Duodenal mucosa (tissue), 2 donors: Measurements from ENCODE around the gene ZNF710.
A peak's percentile ranks its signal among the peaks of the same experiment; 100 is the strongest.

ENCODE experiments used
- H3K27ac ChIP-seq: one replicate; pipeline ENCODE4 v1.7.0; 2013; ENCODE audit warnings: low read depth, low read length
- H3K27me3 ChIP-seq, 2 donors: one replicate each; pipeline ENCODE4 v1.7.0; 2013; ENCODE audit warnings: low read length in 2 of 2, control low read depth in 1 of 2; ENCODE audit not compliant: insufficient read depth in 2 of 2, control insufficient read depth in 1 of 2
- H3K36me3 ChIP-seq, 2 donors: one replicate each; pipeline ENCODE4 v1.7.0; 2013; ENCODE audit warnings: low read length in 2 of 2, control low read depth in 1 of 2; ENCODE audit not compliant: insufficient read depth in 2 of 2, control insufficient read depth in 1 of 2
- H3K4me1 ChIP-seq, 2 donors: one replicate each; pipeline ENCODE4 v1.7.0; 2013; ENCODE audit warnings: low read length in 2 of 2, control low read depth in 1 of 2; ENCODE audit not compliant: insufficient read depth in 2 of 2, control insufficient read depth in 1 of 2
- H3K4me3 ChIP-seq, 2 donors: one replicate each; pipeline ENCODE4 v1.7.0; 2013; ENCODE audit warnings: low read length in 2 of 2, low read depth in 1 of 2
- H3K9ac ChIP-seq, 2 donors: one replicate each; pipeline ENCODE4 v1.7.0; 2013; ENCODE audit warnings: low read length in 2 of 2, low read depth in 1 of 2
- H3K9me3 ChIP-seq, 2 donors: one replicate each; pipeline ENCODE4 v1.7.0; 2013; ENCODE audit warnings: low read length in 2 of 2, control low read depth in 1 of 2; ENCODE audit not compliant: control insufficient read depth in 1 of 2

The ZNF710 gene

GRCh38 chr15:90015749-90016148 is 14.6 kb downstream of the ZNF710 start:
- H3K27ac ChIP-seq, result no peak overlapping the region
- H3K9me3 ChIP-seq, result peaks cover 7 to 8% of the 10 kb centered on the region in 2 donors
- peak overlapping the region in 1 of 2 donors; percentile 10 for H3K4me3 ChIP-seq
- peak overlapping the region in 1 of 2 donors; percentile 6 for H3K9ac ChIP-seq
- peaks cover 40 to 51% of the 10 kb centered on the region in 2 donors for H3K4me1 ChIP-seq
- H3K27me3 ChIP-seq, result no peaks in the 10 kb centered on the region
- H3K36me3 ChIP-seq, result no peaks in the 10 kb centered on the region

GRCh38 chr15:90016721-90017120 is 15.6 kb downstream of the ZNF710 start:
- peaks cover 50 to 57% of the 10 kb centered on the region in 2 donors for H3K4me1 ChIP-seq
- peaks cover 2% of the 10 kb centered on the region in 2 donors for H3K9me3 ChIP-seq
- H3K36me3 ChIP-seq, result no peaks in the 10 kb centered on the region
- H3K9ac ChIP-seq, result peak overlapping the region in 1 of 2 donors; percentile 38
- peak overlapping the region; percentile 26 for H3K27ac ChIP-seq
- no peaks in the 10 kb centered on the region for H3K27me3 ChIP-seq
- no peak overlapping the region for H3K4me3 ChIP-seq

- H3K9me3 ChIP-seq, result no peaks in the 10 kb centered on the region
Observed at GRCh38 chr15:90018216-90018831, 17.2 kb downstream of the ZNF710 start.

DNA sequence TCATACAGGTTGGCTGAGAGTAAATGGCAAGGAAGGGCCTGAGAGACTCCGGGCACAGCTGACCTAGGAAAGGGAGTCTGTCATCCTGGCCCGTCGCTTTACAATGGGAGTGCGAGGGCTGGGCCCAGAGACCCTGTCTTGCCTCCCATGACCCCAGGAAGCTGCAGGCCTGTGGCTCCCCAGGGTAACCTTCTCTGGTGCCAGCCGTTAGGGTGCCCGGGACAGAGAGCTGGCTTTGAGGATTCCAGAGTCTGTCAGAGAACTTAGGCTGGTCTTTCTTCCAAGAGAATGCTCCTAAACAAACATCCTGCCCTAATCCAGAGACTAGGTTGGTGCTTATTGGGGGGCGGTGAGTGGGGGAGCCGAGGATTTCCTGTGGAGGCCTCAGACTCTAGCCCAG is 18.5 kb downstream of the ZNF710 start:
- Histone ChIP-seq H3K9ac (no peak overlapping the region), H3K4me1 (peaks cover 44 to 46% of the 10 kb centered on the region in 2 donors), H3K27me3 (no peaks in the 10 kb centered on the region), H3K27ac (peak overlapping the region; percentile 30), H3K36me3 (no peaks in the 10 kb centered on the region), H3K4me3 (no peak overlapping the region), H3K9me3 (no peaks in the 10 kb centered on the region)

More at GRCh38 chr15:90018216-90018831, 17.2 kb downstream of the ZNF710 start:
- no peak overlapping the region for H3K4me3 ChIP-seq
- H3K27me3 ChIP-seq, result no peaks in the 10 kb centered on the region
- H3K27ac ChIP-seq, result no peak overlapping the region
- H3K36me3 ChIP-seq, result no peaks in the 10 kb centered on the region
- H3K4me1 ChIP-seq, result peaks cover 45 to 53% of the 10 kb centered on the region in 2 donors
- H3K9ac ChIP-seq, result no peak overlapping the region

DNA sequence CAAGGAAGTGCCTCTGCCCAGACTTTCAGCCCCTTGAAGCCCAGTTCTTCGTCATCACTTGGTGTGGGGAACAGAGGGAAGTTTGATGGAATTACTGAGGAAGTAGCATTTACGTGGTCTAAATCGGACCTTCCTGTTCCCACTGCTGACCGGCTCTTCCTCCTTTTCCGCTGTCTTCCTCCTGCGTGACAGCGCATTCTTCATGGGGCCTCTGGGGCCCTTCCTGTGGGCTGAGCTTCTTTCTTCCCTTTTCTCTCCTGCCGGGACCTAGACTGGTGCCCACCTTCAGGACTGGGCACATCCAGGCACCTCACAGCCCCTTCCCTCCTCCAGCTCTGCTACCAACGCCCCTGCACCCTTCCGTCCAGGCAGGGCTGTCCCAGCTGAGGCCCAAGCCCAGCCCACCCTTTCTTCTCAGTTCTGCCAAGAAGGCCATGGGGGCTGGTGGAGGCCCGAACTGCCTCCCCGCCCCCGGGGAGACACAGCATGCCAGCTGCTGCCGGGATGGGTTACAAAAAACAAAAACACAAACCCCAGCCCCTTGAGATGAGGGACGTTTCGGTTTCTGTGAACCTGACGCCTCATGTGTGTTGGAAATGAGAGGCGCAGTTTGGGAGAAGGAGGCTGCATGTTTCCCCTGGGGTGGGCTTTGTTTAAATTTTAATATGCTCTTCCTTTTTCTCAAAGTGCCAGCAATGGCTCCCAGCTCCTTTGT is 19.1 kb downstream of the ZNF710 start:
- peak overlapping the region in 1 of 2 donors; percentile 28 for H3K4me3 ChIP-seq
- H3K27ac ChIP-seq, result no peak overlapping the region
- peaks cover 44 to 50% of the 10 kb centered on the region in 2 donors for H3K4me1 ChIP-seq

GRCh38 chr15:90020936-90021507 is 19.9 kb downstream of the ZNF710 start:
- Histone ChIP-seq H3K9ac (no peak overlapping the region), H3K27me3 (no peaks in the 10 kb centered on the region), H3K27ac (peak overlapping the region; percentile 24), H3K9me3 (no peaks in the 10 kb centered on the region), H3K4me3 (no peak overlapping the region), H3K36me3 (no peaks in the 10 kb centered on the region), H3K4me1 (peaks cover 37 to 59% of the 10 kb centered on the region in 2 donors)

More for the DNA sequence above, 19.1 kb downstream of the ZNF710 start:
- Histone ChIP-seq H3K27me3 (no peaks in the 10 kb centered on the region), H3K9me3 (no peaks in the 10 kb centered on the region), H3K36me3 (no peaks in the 10 kb centered on the region), H3K9ac (no peak overlapping the region)

- peaks cover 30 to 52% of the 10 kb centered on the region in 2 donors for H3K4me1 ChIP-seq
- H3K27ac ChIP-seq, result no peak overlapping the region
- H3K4me3 ChIP-seq, result no peak overlapping the region
- no peak overlapping the region for H3K9ac ChIP-seq
- H3K36me3 ChIP-seq, result no peaks in the 10 kb centered on the region
- H3K27me3 ChIP-seq, result no peaks in the 10 kb centered on the region
- no peaks in the 10 kb centered on the region for H3K9me3 ChIP-seq
Observed at GRCh38 chr15:90022345-90022744, 21.2 kb downstream of the ZNF710 start.

DNA sequence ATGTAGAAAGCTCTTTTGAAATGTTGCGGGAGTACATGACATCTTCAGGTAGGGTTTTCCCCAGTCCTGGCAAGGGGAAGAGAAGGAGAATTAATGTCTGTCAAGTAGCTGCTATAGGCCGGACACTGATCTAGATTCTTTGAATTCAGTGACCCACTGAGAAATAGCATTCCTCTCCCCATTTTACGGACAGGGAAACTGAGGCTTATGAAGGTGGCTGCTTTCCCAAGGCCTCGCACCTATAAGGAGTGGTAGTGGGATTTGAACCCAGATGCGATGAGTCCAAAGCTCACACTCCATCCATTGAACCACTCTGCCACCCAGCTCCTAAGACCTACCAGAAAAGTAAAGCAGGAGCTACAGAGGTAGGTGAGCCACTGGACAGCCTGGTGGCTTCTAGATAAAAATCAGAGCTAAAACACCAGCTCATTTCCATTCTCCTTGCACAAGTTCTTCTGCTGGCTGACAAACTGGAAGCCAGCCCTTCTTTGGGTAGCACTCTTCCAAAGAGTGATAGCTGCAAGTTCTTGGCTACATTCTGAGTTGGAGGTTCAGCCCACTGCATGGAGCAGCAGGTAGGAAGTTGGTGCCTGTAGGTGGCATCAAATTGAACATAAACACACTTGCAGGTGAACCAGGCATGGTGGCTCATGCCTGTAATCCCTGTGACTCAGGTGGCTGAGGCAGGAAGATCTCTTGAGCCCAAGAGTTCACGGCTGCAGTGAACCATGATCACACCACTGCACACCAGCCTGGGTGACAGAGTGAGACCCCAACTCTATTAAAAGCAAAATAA is 22.0 kb downstream of the ZNF710 start:
- H3K4me1 ChIP-seq, result peaks cover 23 to 48% of the 10 kb centered on the region in 2 donors
- H3K27ac ChIP-seq, result no peak overlapping the region
- H3K36me3 ChIP-seq, result no peaks in the 10 kb centered on the region

DNA sequence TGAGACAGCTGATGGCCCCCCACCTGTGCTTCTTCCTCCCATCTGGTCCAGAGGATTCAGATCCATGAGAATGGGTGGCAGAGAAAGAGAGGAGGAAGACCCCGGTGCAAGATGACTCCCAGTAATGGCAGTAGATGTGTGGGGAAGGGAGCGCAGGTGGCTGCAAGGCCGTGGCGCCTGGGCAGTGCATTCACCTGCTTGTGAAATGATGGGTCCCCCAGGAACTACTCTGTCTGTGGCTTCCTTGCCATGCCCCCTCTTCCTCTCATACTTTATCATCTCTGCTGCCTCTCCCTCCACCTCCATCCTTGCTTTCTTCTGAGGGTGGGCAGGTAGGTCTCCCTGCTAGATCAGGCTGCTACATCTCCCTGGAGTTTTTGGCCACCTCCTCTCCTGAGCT is 23.3 kb downstream of the ZNF710 start:
- H3K9ac ChIP-seq, result no peak overlapping the region
- no peak overlapping the region for H3K27ac ChIP-seq
- H3K4me1 ChIP-seq, result peaks cover 34 to 48% of the 10 kb centered on the region in 2 donors
- H3K4me3 ChIP-seq, result no peak overlapping the region
- H3K27me3 ChIP-seq, result no peaks in the 10 kb centered on the region
- no peaks in the 10 kb centered on the region for H3K9me3 ChIP-seq
- no peaks in the 10 kb centered on the region for H3K36me3 ChIP-seq

More for the DNA sequence above, 22.0 kb downstream of the ZNF710 start:
- Histone ChIP-seq H3K4me3 (no peak overlapping the region), H3K9me3 (no peaks in the 10 kb centered on the region), H3K27me3 (no peaks in the 10 kb centered on the region), H3K9ac (no peak overlapping the region)
